GM21825 (cell line): ENCODE measurements around the gene SETX.

Experiments
- ATAC-seq: cut with Tn5 transposase; IDR thresholded peaks from one replicate; pipeline ENCODE4 v1.9.1; 2021; ENCODE audit warnings: mild to moderate bottlenecking, moderate library complexity; ENCODE audit not compliant: unreplicated experiment

SETX gene

DNA sequence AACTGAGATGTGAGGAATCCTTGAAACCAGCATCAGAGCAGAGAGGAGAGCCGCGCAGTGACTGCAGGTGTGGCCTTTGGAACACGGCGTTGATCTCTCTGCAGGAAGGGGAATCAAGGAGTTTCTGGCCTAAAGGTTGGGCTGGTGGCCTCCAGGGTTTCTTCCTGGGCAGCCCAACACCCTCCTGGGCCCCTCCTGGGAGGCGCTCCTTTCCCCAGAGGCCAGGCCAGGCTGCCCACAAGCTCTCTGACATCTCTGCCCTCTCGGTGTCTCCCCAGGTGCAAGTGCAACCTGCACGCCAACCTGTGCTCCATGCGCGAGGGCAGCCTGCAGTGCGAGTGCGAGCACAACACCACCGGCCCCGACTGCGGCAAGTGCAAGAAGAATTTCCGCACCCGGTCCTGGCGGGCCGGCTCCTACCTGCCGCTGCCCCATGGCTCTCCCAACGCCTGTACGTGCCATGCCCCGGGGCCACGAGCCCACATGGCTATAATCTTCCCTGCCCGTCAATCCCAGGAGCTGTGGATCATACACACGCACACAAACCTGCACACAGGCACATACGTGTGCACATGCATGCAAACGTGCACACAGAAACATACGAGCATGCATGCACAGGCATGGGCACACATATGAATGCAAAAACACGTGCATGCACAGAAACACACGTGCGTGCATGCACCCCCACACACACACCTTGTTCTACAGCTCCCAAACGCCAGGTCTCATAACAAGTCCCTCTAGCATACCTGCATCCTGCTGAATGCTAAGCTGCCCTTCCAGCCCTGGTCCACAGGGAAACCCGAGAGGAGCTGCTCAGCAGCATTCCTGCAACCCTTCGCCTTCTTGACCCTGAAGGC is 128.0 kb downstream of the SETX start:
- ATAC-seq, result no peak

DNA sequence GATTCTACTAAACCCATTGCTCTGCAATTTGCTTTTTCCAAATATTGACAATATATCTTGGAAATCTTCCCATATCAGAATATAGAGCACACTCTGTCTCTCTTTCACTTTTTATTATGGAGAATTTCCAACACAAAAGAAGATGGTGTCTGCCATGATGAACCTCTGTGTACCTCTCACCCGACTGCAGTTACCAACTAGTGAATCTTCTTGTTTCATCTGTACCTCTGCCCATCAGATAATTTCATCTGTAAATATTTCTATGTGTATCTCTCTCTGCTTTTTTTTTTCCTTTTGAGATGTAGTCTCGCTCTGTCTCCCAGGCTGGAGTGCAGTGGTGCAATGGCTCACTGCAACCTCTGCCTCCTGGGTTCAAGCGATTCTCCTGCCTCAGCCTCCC is 130.1 kb downstream of the SETX start:
- no peak for ATAC-seq

DNA sequence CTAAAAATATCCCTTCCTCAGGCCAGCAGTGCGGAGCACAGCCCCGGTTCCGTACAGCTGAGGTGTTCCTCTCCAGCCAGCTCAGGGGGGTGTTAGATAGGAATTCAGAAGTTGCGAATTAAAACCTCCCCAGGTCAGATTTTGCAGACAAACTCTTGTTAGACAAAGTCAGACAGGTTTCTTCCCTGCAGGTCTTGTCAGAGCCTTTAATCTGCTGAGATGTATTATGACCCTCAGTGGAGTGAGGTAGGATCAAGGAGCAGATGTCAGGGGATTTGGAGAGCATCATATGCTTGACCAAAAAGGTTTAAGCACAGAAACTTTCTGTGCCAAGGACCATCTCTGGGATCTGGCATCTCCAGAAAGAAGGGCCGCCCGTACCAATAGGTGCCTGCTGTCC is 132.8 kb downstream of the SETX start:
- no peak for ATAC-seq

- no peak for ATAC-seq
Measured at GRCh38 chr9:132218208-132218607, 136.6 kb downstream of the SETX start.

DNA sequence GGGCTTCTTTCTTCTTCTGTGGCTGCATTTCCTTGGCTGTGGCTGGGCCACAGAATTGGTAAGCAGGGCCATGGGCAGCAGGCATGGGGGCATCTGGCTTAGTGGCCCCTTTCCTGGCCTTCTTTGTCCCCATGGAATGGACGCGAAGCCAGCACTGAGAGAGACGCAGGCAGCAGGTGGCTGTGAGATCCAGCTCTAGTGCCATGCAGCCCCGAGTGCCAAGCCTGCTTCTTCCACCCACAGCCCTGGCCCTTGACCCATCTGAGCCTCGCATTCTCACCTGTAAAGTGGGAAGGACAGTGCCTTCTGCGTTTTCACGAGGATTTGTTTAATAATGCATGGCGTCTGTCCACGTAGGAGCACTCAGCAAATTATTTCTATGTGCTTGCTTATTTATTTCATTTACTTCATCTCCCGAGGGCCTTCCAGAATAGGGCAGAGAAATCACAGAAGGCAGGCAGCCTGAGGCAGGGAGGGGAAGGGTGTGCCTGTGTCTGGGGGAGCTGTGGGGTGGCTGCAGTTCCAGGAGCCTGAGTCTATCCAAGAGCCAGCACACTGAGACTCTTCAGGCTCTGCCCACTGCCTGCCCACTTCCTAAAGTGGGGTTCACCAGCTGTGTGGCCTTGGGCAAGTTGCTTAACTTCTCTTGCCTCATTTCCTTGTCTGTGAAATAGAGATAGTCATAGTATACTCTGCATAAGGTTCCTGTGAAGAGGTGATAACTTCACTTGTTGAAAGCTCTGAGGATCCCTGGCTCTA is 137.7 kb downstream of the SETX start:
- no peak for ATAC-seq

GRCh38 chr9:132214027-132214622 is 140.7 kb downstream of the SETX start:
- no peak for ATAC-seq

DNA sequence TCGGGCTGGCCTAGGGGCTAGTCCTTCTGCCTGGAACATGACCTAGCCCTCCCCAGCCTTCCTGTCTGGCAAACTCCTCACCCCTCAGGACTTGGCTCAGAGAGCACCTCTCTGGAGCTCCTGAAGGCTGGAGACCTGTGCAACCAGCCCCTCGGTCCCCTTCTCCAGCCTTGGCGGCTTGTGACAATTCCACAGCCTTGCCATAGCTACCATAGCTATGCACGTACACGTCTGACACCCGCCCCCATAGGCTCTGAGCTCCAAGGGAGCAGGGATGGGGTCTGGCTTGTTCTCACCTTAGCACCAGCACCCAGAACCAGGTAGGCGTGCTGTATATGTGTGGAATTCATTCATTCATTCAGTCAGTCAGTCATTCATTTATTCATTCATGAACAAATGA is 143.2 kb downstream of the SETX start:
- ATAC-seq, result no peak
